Inflammatory macrophage treated with lipopolysaccharide for 4 hours (primary cell): ENCODE data around the gene P2RY1.

Experiments used
- DNase-seq: peaks from one replicate; pipeline ENCODE4 v3.0.0-alpha.2; 2020

P2RY1 gene

GRCh38 chr3:152834776-152835600 lies at the start of gene P2RY1:
TSS of gene P2RY1 (plus strand) at chr3:152835131. CDS start at chr3:152835783, 652 bp downstream.
- DNase-seq: peak; percentile 85

GRCh38 chr3:152786977-152787681 lies 47.8 kb upstream of the P2RY1 start:
- no peak for DNase-seq

GRCh38 chr3:152790651-152791387 lies 44.1 kb upstream of the P2RY1 start:
- no peak for DNase-seq

GRCh38 chr3:152793969-152794368 lies 41.0 kb upstream of the P2RY1 start:
- no peak for DNase-seq

GRCh38 chr3:152797751-152798432 lies 37.0 kb upstream of the P2RY1 start:
- DNase-seq: no peak

- DNase-seq: no peak
These were observed 22.8 kb upstream of the P2RY1 start for GRCh38 chr3:152811974-152812760.

GRCh38 chr3:152817400-152817799 lies 17.5 kb upstream of the P2RY1 start:
- no peak for DNase-seq

GRCh38 chr3:152818027-152818426 lies 16.9 kb upstream of the P2RY1 start:
- no peak for DNase-seq

GRCh38 chr3:152823173-152823572 lies 11.8 kb upstream of the P2RY1 start:
- DNase-seq: no peak

GRCh38 chr3:152823781-152824180 lies 11.2 kb upstream of the P2RY1 start:
- no peak for DNase-seq

GRCh38 chr3:152825566-152825965 lies 9.4 kb upstream of the P2RY1 start:
- DNase-seq: no peak

GRCh38 chr3:152826476-152826875 lies 8.5 kb upstream of the P2RY1 start:
- no peak for DNase-seq

GRCh38 chr3:152827313-152827712 lies 7.6 kb upstream of the P2RY1 start:
- no peak for DNase-seq

- DNase-seq: no peak
These were observed 6.7 kb upstream of the P2RY1 start for GRCh38 chr3:152828075-152828840.

GRCh38 chr3:152830245-152830644 lies 4.7 kb upstream of the P2RY1 start:
- no peak for DNase-seq

GRCh38 chr3:152832046-152832445 lies 2.9 kb upstream of the P2RY1 start:
- DNase-seq: no peak

- no peak for DNase-seq
These were observed 1.8 kb upstream of the P2RY1 start for GRCh38 chr3:152833089-152833488.

GRCh38 chr3:152834191-152834775 lies 648 bp upstream of the P2RY1 start:
- no peak for DNase-seq

GRCh38 chr3:152835601-152836102 lies 721 bp downstream of the P2RY1 start:
- no peak for DNase-seq

GRCh38 chr3:152836269-152836668 lies 1.3 kb downstream of the P2RY1 start:
- no peak for DNase-seq

- DNase-seq: no peak
These were observed 4.6 kb downstream of the P2RY1 start for GRCh38 chr3:152839511-152839910.
